Measurements from ENCODE around the gene CD276. TPM values are rescaled to one million over a fixed set of nuclear protein-coding genes. Genes with fewer than 3 reads are reported as not detected.

The CD276 gene
- total RNA-seq, 2 experiments from 2014 or later, result not detected

GRCh38 chr15:73677733-73678132, 6.5 kb upstream of the CD276 start:
- BruUV-seq (replicated peaks), result no TSS peak
- no peak for DNase-seq (ENCODE audit: low spot score)
- Histone ChIP-seq H3K9me2 (ENCODE audit: insufficient read depth, low read length) (no peaks in the 10 kb centered on the region), H3K4me1 (ENCODE audit: insufficient read depth, low read length, poor library complexity, severe bottlenecking) (no peaks in the 10 kb centered on the region), H3K27ac (ENCODE audit: low read depth, low read length, poor library complexity, severe bottlenecking) (no peak overlapping the region), H3K4me3 (ENCODE audit: low read depth, low read length, poor library complexity, severe bottlenecking) (no peak overlapping the region), H4K20me1 (ENCODE audit: insufficient read depth, low read length) (no peaks in the 10 kb centered on the region), H2AFZ (ENCODE audit: low read length) (no peak overlapping the region), H3K36me3 (ENCODE audit: insufficient read depth, low read length) (no peaks in the 10 kb centered on the region), H3K9me3 (ENCODE audit: low read length) (no peaks in the 10 kb centered on the region), H3K79me2 (ENCODE audit: insufficient read depth, low read depth, low read length) (no peaks in the 10 kb centered on the region), H3K4me2 (ENCODE audit: low read length) (no peak overlapping the region)
- ChIA-PET CTCF (ENCODE audit: unreplicated experiment) (interaction anchor here (1.1 to 1.5 kb wide), 2 partner anchors 23 to 27 kb away, joined by 3 to 5 read pairs; no protein-coding TSS in a partner anchor), POLR2A (interaction anchor here (0.7 kb wide), 1 partner anchor 40 kb away, joined by 4 read pairs; no protein-coding TSS in a partner anchor)
- intact Hi-C loops (cut with micrococcal nuclease; ENCODE audit: unreplicated experiment), result loop anchor here (1.0 kb wide), 1 partner anchor 23 kb away; no protein-coding TSS in a partner anchor
- TF ChIP-seq CTCF (conservative IDR thresholded peaks at IDR 0.05; ENCODE audit: low read length), result no peak

GRCh38 chr15:73678498-73678897, 5.7 kb upstream of the CD276 start:
- H3K36me3 ChIP-seq (ENCODE audit: insufficient read depth, low read length), result no peaks in the 10 kb centered on the region
- no peaks in the 10 kb centered on the region for H4K20me1 ChIP-seq (ENCODE audit: insufficient read depth, low read length)
- H3K27ac ChIP-seq (ENCODE audit: low read depth, low read length, poor library complexity, severe bottlenecking), result no peak overlapping the region
- H3K79me2 ChIP-seq (ENCODE audit: insufficient read depth, low read depth, low read length), result no peaks in the 10 kb centered on the region
- BruUV-seq (replicated peaks), result no TSS peak
- no peaks in the 10 kb centered on the region for H3K9me3 ChIP-seq (ENCODE audit: low read length)
- no peak for TF ChIP-seq EZH2phosphoT487 (IDR thresholded peaks at IDR 0.05; ENCODE audit: borderline replicate concordance, low read depth, low read length)
- no peak for TF ChIP-seq CTCF (conservative IDR thresholded peaks at IDR 0.05; ENCODE audit: low read length)
- H3K9me2 ChIP-seq (ENCODE audit: insufficient read depth, low read length), result no peaks in the 10 kb centered on the region
- intact Hi-C loops (cut with micrococcal nuclease; ENCODE audit: unreplicated experiment), result no loop called here
- H3K4me3 ChIP-seq (ENCODE audit: low read depth, low read length, poor library complexity, severe bottlenecking), result no peak overlapping the region
- CTCF ChIA-PET (ENCODE audit: unreplicated experiment), result no interaction called here
- no peak for DNase-seq (ENCODE audit: low spot score)
- no peak overlapping the region for H3K4me2 ChIP-seq (ENCODE audit: low read length)
- no peaks in the 10 kb centered on the region for H3K4me1 ChIP-seq (ENCODE audit: insufficient read depth, low read length, poor library complexity, severe bottlenecking)
- H2AFZ ChIP-seq (ENCODE audit: low read length), result no peak overlapping the region
- POLR2A ChIA-PET, result no interaction called here

GRCh38 chr15:73679180-73679579, 5.0 kb upstream of the CD276 start:
- no peaks in the 10 kb centered on the region for H3K4me1 ChIP-seq (ENCODE audit: insufficient read depth, low read length, poor library complexity, severe bottlenecking)
- H3K79me2 ChIP-seq (ENCODE audit: insufficient read depth, low read depth, low read length), result no peaks in the 10 kb centered on the region
- no peak overlapping the region for H3K4me3 ChIP-seq (ENCODE audit: low read depth, low read length, poor library complexity, severe bottlenecking)
- ChIA-PET POLR2A (no interaction called here), CTCF (ENCODE audit: unreplicated experiment) (no interaction called here)
- intact Hi-C loops (cut with micrococcal nuclease; ENCODE audit: unreplicated experiment), result no loop called here
- no peak overlapping the region for H2AFZ ChIP-seq (ENCODE audit: low read length)
- H4K20me1 ChIP-seq (ENCODE audit: insufficient read depth, low read length), result no peaks in the 10 kb centered on the region
- DNase-seq (ENCODE audit: low spot score), result no peak
- no peaks in the 10 kb centered on the region for H3K9me3 ChIP-seq (ENCODE audit: low read length)
- H3K27ac ChIP-seq (ENCODE audit: low read depth, low read length, poor library complexity, severe bottlenecking), result no peak overlapping the region
- no peaks in the 10 kb centered on the region for H3K9me2 ChIP-seq (ENCODE audit: insufficient read depth, low read length)
- no peaks in the 10 kb centered on the region for H3K36me3 ChIP-seq (ENCODE audit: insufficient read depth, low read length)
- no TSS peak for BruUV-seq (replicated peaks)
- TF ChIP-seq EZH2phosphoT487 (IDR thresholded peaks at IDR 0.05; ENCODE audit: borderline replicate concordance, low read depth, low read length) (no peak), CTCF (conservative IDR thresholded peaks at IDR 0.05; ENCODE audit: low read length) (no peak)
- H3K4me2 ChIP-seq (ENCODE audit: low read length), result no peak overlapping the region

All from OCI-LY7 (cell line).